Caco-2 (cell line): ENCODE data around the gene GRM7. TPM values are rescaled to one million over a fixed set of nuclear protein-coding genes. Genes with fewer than 3 reads are reported as not detected.

Experiments
- BruUV-seq: library from RNA; stranded (reverse); fragments of 400-500 nt; replicated peaks from 2 replicates; lab custom pipeline; 2021; lab: Mats Ljungman, UMichigan
- CTCF ChIA-PET: fragments of 300-600 bp; sonication (Branson Sonifier 250); formaldehyde crosslinking; loops from one replicate; lab custom pipeline; 2022; ENCODE audit warnings: antibody characterized with exemption; lab: Charles Lee
- POLR2A ChIA-PET: fragments of 300-600 bp; sonication (Branson Sonifier 250); formaldehyde crosslinking; loops from one replicate; lab custom pipeline; 2022; ENCODE audit warnings: antibody characterized with exemption; lab: Charles Lee
- DNase-seq, 2 experiments: peaks; one replicate each; pipeline versions ENCODE4 v3.0.0 to v3.0.0-alpha.2; 2020 to 2022
- H3K27me3 ChIP-seq: replicated peaks from 2 replicates; pipeline ENCODE4 v1.6.0; 2011; ENCODE audit warnings: low read length; ENCODE audit not compliant: control insufficient read depth, insufficient read depth
- H3K36me3 ChIP-seq: 2 replicates; pipeline ENCODE4 v1.5.1; 2011; ENCODE audit warnings: low read length; ENCODE audit not compliant: control insufficient read depth, insufficient read depth
- H3K4me1 ChIP-seq: fragments of 250-450 bp; sonication (Bioruptor Pico); 2 replicates; pipeline ENCODE4 v1.5.1; 2020; ENCODE audit warnings: mild to moderate bottlenecking
- H3K4me3 ChIP-seq: 2 replicates; pipeline ENCODE4 v1.5.1; 2011; ENCODE audit warnings: low read depth, mild to moderate bottlenecking, control low read depth, low read length
- H3K9me3 ChIP-seq: fragments of 250-450 bp; sonication (Bioruptor Pico); 2 replicates; pipeline ENCODE4 v1.5.1; 2020; ENCODE audit warnings: mild to moderate bottlenecking, moderate library complexity
- H3K27ac Mint-ChIP-seq: one replicate; pipeline ENCODE4 v1.8.0; 2022; ENCODE audit warnings: mixed read lengths; ENCODE audit not compliant: unreplicated experiment
- H3K27me3 Mint-ChIP-seq: one replicate; pipeline ENCODE4 v1.8.0; 2022; ENCODE audit warnings: mixed read lengths; ENCODE audit not compliant: insufficient read depth, unreplicated experiment
- H3K36me3 Mint-ChIP-seq: one replicate; pipeline ENCODE4 v1.8.0; 2022; ENCODE audit warnings: mild to moderate bottlenecking, mixed read lengths; ENCODE audit not compliant: insufficient read depth, unreplicated experiment
- H3K4me1 Mint-ChIP-seq: one replicate; pipeline ENCODE4 v1.8.0; 2022; ENCODE audit warnings: low read depth, mixed read lengths; ENCODE audit not compliant: unreplicated experiment
- H3K4me3 Mint-ChIP-seq: one replicate; pipeline ENCODE4 v1.8.0; 2022; ENCODE audit warnings: mild to moderate bottlenecking, moderate library complexity, mixed read lengths; ENCODE audit not compliant: unreplicated experiment
- H3K9me3 Mint-ChIP-seq: one replicate; pipeline ENCODE4 v1.8.0; 2022; ENCODE audit warnings: mixed read lengths; ENCODE audit not compliant: unreplicated experiment
- CTCF ChIP-seq, 2 experiments: fragments of 200-600 bp in 1 of 2; IDR thresholded peaks; 1 replicate in 1 of 2; 2 replicates in 1 of 2; pipeline versions ENCODE4 v1.5.1 to v1.8.0; 2011 to 2022; ENCODE audit warnings: antibody characterized with exemption in 1 of 2, control low read depth in 1 of 2, inconsistent platforms in 1 of 2, low read depth in 1 of 2, low read length in 1 of 2, mild to moderate bottlenecking in 1 of 2, moderate library complexity in 1 of 2; ENCODE audit not compliant: insufficient read depth in 1 of 2, severe bottlenecking in 1 of 2, unreplicated experiment in 1 of 2
- intact Hi-C: fragments of 100-400 bp; cut with micrococcal nuclease; formaldehyde crosslinking; loops from one replicate; pipeline ENCODE4 v1.10.0; 2022; ENCODE audit not compliant: unreplicated experiment
- total RNA-seq: library from RNA; stranded (reverse); gene quantifications from 2 replicates; pipeline ENCODE4 v1.2.3, GENCODE V29; 2022

Gene GRM7
- total RNA-seq, 1 experiment from 2014 or later = not detected

- Histone ChIP-seq H3K4me3 (no peak overlapping the region), H3K36me3 (no peaks in the 10 kb centered on the region), H3K9me3 (no peaks in the 10 kb centered on the region), H3K4me1 (no peaks in the 10 kb centered on the region), H3K27me3 (no peaks in the 10 kb centered on the region)
- no peaks in the 10 kb centered on the region for H3K9me3 Mint-ChIP-seq
- POLR2A ChIA-PET = no interaction called here
- peaks cover 13% of the 10 kb centered on the region for H3K27me3 Mint-ChIP-seq
- no peaks in the 10 kb centered on the region for H3K4me1 Mint-ChIP-seq
- H3K4me3 Mint-ChIP-seq = no peak overlapping the region
- no peak for TF ChIP-seq CTCF (IDR thresholded peaks at IDR 0.05; ENCODE audit: insufficient read depth in 1 of 2, low read depth in 1 of 2, low read length in 1 of 2, severe bottlenecking in 1 of 2, unreplicated experiment in 1 of 2)
- H3K27ac Mint-ChIP-seq = no peak overlapping the region
- CTCF ChIA-PET = no interaction called here
- no peaks in the 10 kb centered on the region for H3K36me3 Mint-ChIP-seq
- intact Hi-C loops = no loop called here
- no TSS peak for BruUV-seq
- no peak for DNase-seq
Measured at GRCh38 chr3:7630351-7630911, 769.5 kb downstream of the GRM7 start.

- intact Hi-C loops = no loop called here
- BruUV-seq = no TSS peak
- CTCF ChIA-PET = no interaction called here
- no peak for DNase-seq
- H3K4me3 Mint-ChIP-seq = no peak overlapping the region
- H3K9me3 Mint-ChIP-seq = no peaks in the 10 kb centered on the region
- Histone ChIP-seq H3K9me3 (no peaks in the 10 kb centered on the region), H3K27me3 (no peaks in the 10 kb centered on the region), H3K36me3 (no peaks in the 10 kb centered on the region), H3K4me3 (no peak overlapping the region), H3K4me1 (no peaks in the 10 kb centered on the region)
- no peak for TF ChIP-seq CTCF (IDR thresholded peaks at IDR 0.05; ENCODE audit: insufficient read depth in 1 of 2, low read depth in 1 of 2, low read length in 1 of 2, severe bottlenecking in 1 of 2, unreplicated experiment in 1 of 2)
- no peaks in the 10 kb centered on the region for H3K4me1 Mint-ChIP-seq
- H3K36me3 Mint-ChIP-seq = no peaks in the 10 kb centered on the region
- H3K27me3 Mint-ChIP-seq = peaks cover 10% of the 10 kb centered on the region
- POLR2A ChIA-PET = no interaction called here
- no peak overlapping the region for H3K27ac Mint-ChIP-seq
Measured at GRCh38 chr3:7630925-7631324, 770.0 kb downstream of the GRM7 start.

- no peak for DNase-seq
- Mint-ChIP-seq H3K36me3 (no peaks in the 10 kb centered on the region), H3K27ac (no peak overlapping the region), H3K9me3 (no peaks in the 10 kb centered on the region), H3K4me3 (no peak overlapping the region), H3K4me1 (no peaks in the 10 kb centered on the region), H3K27me3 (peaks cover 10% of the 10 kb centered on the region)
- no peak overlapping the region for H3K4me3 ChIP-seq
- ChIA-PET CTCF (no interaction called here), POLR2A (no interaction called here)
- TF ChIP-seq CTCF (IDR thresholded peaks at IDR 0.05; ENCODE audit: insufficient read depth in 1 of 2, low read depth in 1 of 2, low read length in 1 of 2, severe bottlenecking in 1 of 2, unreplicated experiment in 1 of 2) = no peak
- intact Hi-C loops = no loop called here
- no peaks in the 10 kb centered on the region for H3K4me1 ChIP-seq
- no peaks in the 10 kb centered on the region for H3K36me3 ChIP-seq
- no peaks in the 10 kb centered on the region for H3K27me3 ChIP-seq
- no TSS peak for BruUV-seq
- H3K9me3 ChIP-seq = no peaks in the 10 kb centered on the region
Measured at GRCh38 chr3:7632305-7632704, 771.4 kb downstream of the GRM7 start.
